CD4-positive, alpha-beta T cell (primary cell): Measurements from ENCODE around the gene FSCN2. TPM values are rescaled to one million over a fixed set of nuclear protein-coding genes. Genes with fewer than 3 reads are reported as not detected.

ENCODE experiments used
- ATAC-seq: fragments of 200-7000 bp; cut with Tn5 transposase; one replicate; pipeline ENCODE4 v1.10.0; 2022; ENCODE audit warnings: mild to moderate bottlenecking; ENCODE audit not compliant: poor library complexity
- CTCF ChIA-PET: fragments of 350-600 bp; sonication (Branson Sonifier 250); formaldehyde crosslinking; loops from one replicate; lab custom pipeline; 2021; ENCODE audit warnings: antibody characterized with exemption, inconsistent platforms; lab: Charles Lee
- POLR2A ChIA-PET: fragments of 350-600 bp; sonication (Branson Sonifier 250); formaldehyde crosslinking; loops from one replicate; lab custom pipeline; 2021; ENCODE audit warnings: antibody characterized with exemption, inconsistent platforms; lab: Charles Lee
- DNase-seq, 14 experiments: peaks; one replicate each; pipeline ENCODE4 v3.0.0-alpha.2; 2013 to 2020; ENCODE audit warnings: mixed read lengths in 2 of 14
- H3K27ac ChIP-seq, 2 donors: one replicate each; pipeline versions ENCODE4 v1.5.1 to v1.7.0; 2013; ENCODE audit warnings: low read length in 2 of 2, low read depth in 1 of 2, mild to moderate bottlenecking in 1 of 2
- H3K27me3 ChIP-seq, 2 experiments: 1 replicate in 1 of 2; 2 replicates in 1 of 2; pipeline versions ENCODE4 v1.6.1 to v1.7.0; 2013; ENCODE audit warnings: low read length in 2 of 2, control low read depth in 1 of 2, mild to moderate bottlenecking in 1 of 2, moderate library complexity in 1 of 2; ENCODE audit not compliant: insufficient read depth in 2 of 2, control insufficient read depth in 1 of 2
- H3K36me3 ChIP-seq: one replicate; pipeline ENCODE4 v1.6.1; 2013; ENCODE audit warnings: low read length, control low read depth; ENCODE audit not compliant: insufficient read depth
- H3K4me1 ChIP-seq: one replicate; pipeline ENCODE4 v1.6.1; 2013; ENCODE audit warnings: low read length, control low read depth; ENCODE audit not compliant: insufficient read depth
- H3K4me3 ChIP-seq: one replicate; pipeline ENCODE4 v1.5.1; 2013; ENCODE audit warnings: mild to moderate bottlenecking, low read length, moderate library complexity
- H3K9me3 ChIP-seq, 2 experiments: 1 replicate in 1 of 2; 2 replicates in 1 of 2; pipeline versions ENCODE4 v1.6.1 to v1.7.0; 2013; ENCODE audit warnings: low read length in 2 of 2, mild to moderate bottlenecking in 2 of 2, control low read depth in 1 of 2, moderate library complexity in 1 of 2; ENCODE audit not compliant: control insufficient read depth in 1 of 2, insufficient read depth in 1 of 2
- H3K27ac Mint-ChIP-seq: one replicate; pipeline ENCODE4 v1.8.0; 2020; ENCODE audit warnings: mixed read lengths
- H3K27me3 Mint-ChIP-seq: one replicate; pipeline ENCODE4 v1.8.0; 2021; ENCODE audit warnings: mixed read lengths
- H3K36me3 Mint-ChIP-seq: one replicate; pipeline ENCODE4 v1.8.0; 2021; ENCODE audit warnings: low read depth, mixed read lengths
- H3K4me1 Mint-ChIP-seq: one replicate; pipeline ENCODE4 v1.8.0; 2021; ENCODE audit warnings: low read depth, mixed read lengths
- H3K4me3 Mint-ChIP-seq: one replicate; pipeline ENCODE4 v1.8.0; 2020; ENCODE audit warnings: mild to moderate bottlenecking, mixed read lengths
- H3K9me3 Mint-ChIP-seq: one replicate; pipeline ENCODE4 v1.8.0; 2020; ENCODE audit warnings: mixed read lengths
- CTCF ChIP-seq: fragments of 200-600 bp; IDR thresholded peaks from one replicate; pipeline ENCODE4 v1.8.0; 2022; ENCODE audit warnings: antibody characterized with exemption, mild to moderate bottlenecking
- intact Hi-C, 2 experiments: fragments of 100-400 bp; cut with DNase I in 1 of 2; cut with micrococcal nuclease in 1 of 2; formaldehyde crosslinking; loops; one replicate each; pipeline versions ENCODE4 v1.15.1 to v1.9.0; 2023 to 2025; cut with DNase I, micrococcal nuclease
- total RNA-seq, 174 experiments: library from RNA in 2 of 174; stranded (reverse) in 2 of 174; gene quantifications; one replicate each; pipeline ENCODE4 v1.2.3 and lab custom pipeline; 2021 to 2026

The FSCN2 gene
- total RNA-seq, 2 experiments from 2014 or later = 1.0 to 1.1 TPM

- peaks cover 3% of the 10 kb centered on the region for H3K4me1 Mint-ChIP-seq
- peaks cover 44% of the 10 kb centered on the region for H3K36me3 Mint-ChIP-seq
- no peaks in the 10 kb centered on the region for H3K27me3 ChIP-seq
- H3K9me3 ChIP-seq = no peaks in the 10 kb centered on the region
- DNase-seq = peak in 1 of 14 experiments; percentile 19
- no peak for ATAC-seq
- peaks cover 51% of the 10 kb centered on the region for H3K36me3 ChIP-seq
- H3K4me1 ChIP-seq = peaks cover 4% of the 10 kb centered on the region
- CTCF ChIA-PET = no interaction called here
- intact Hi-C loops = no loop called here
- no peak overlapping the region for H3K27ac Mint-ChIP-seq
- no peaks in the 10 kb centered on the region for H3K9me3 Mint-ChIP-seq
- H3K27me3 Mint-ChIP-seq = no peaks in the 10 kb centered on the region
- no peak overlapping the region for H3K4me3 ChIP-seq
- H3K4me3 Mint-ChIP-seq = no peak overlapping the region
- no peak overlapping the region for H3K27ac ChIP-seq
- TF ChIP-seq CTCF = no peak
- POLR2A ChIA-PET = interaction anchor here (0.7 kb wide), 1 partner anchor 154 kb away, joined by 3 read pairs; no protein-coding TSS in a partner anchor
These were observed 31.0 kb downstream of the FSCN2 start for GRCh38 chr17:81558941-81559806.

GRCh38 chr17:81561494-81561885 lies 33.3 kb downstream of the FSCN2 start:
- H3K36me3 ChIP-seq = peaks cover 72% of the 10 kb centered on the region
- no peak for TF ChIP-seq CTCF
- Mint-ChIP-seq H3K27ac (no peak overlapping the region), H3K36me3 (peaks cover 65% of the 10 kb centered on the region), H3K4me1 (no peaks in the 10 kb centered on the region), H3K4me3 (no peak overlapping the region), H3K9me3 (no peaks in the 10 kb centered on the region), H3K27me3 (no peaks in the 10 kb centered on the region)
- ChIA-PET CTCF (no interaction called here), POLR2A (interaction anchor here (0.6 kb wide), 1 partner anchor 9 kb away, joined by 3 read pairs; the partner anchor contains the start of gene FAAP100)
- H3K9me3 ChIP-seq = no peaks in the 10 kb centered on the region
- H3K4me1 ChIP-seq = no peaks in the 10 kb centered on the region
- intact Hi-C loops = no loop called here
- no peak overlapping the region for H3K4me3 ChIP-seq
- no peak for DNase-seq
- no peak overlapping the region for H3K27ac ChIP-seq
- no peak for ATAC-seq
- H3K27me3 ChIP-seq = no peaks in the 10 kb centered on the region

- ChIA-PET CTCF (no interaction called here), POLR2A (no interaction called here)
- no peak for ATAC-seq
These were observed 35.8 kb downstream of the FSCN2 start for GRCh38 chr17:81563861-81564586.

More at GRCh38 chr17:81563861-81564586, 35.8 kb downstream of the FSCN2 start:
- no peak for TF ChIP-seq CTCF
- no peaks in the 10 kb centered on the region for H3K9me3 Mint-ChIP-seq
- no peaks in the 10 kb centered on the region for H3K4me1 Mint-ChIP-seq
- H3K4me3 Mint-ChIP-seq = no peak overlapping the region
- H3K27ac Mint-ChIP-seq = no peak overlapping the region
- Histone ChIP-seq H3K36me3 (peaks cover 74% of the 10 kb centered on the region), H3K27ac (no peak overlapping the region), H3K27me3 (no peaks in the 10 kb centered on the region), H3K9me3 (no peaks in the 10 kb centered on the region), H3K4me3 (no peak overlapping the region), H3K4me1 (no peaks in the 10 kb centered on the region)
- no peaks in the 10 kb centered on the region for H3K27me3 Mint-ChIP-seq
- DNase-seq = peak in 1 of 14 experiments; percentile 23
- intact Hi-C loops = no loop called here
- peaks cover 77% of the 10 kb centered on the region for H3K36me3 Mint-ChIP-seq
